Pulmonary artery endothelial cell (primary cell): ENCODE results near the gene AASDHPPT. TPM values are rescaled to one million over a fixed set of nuclear protein-coding genes. Genes with fewer than 3 reads are reported as not detected.

Experiments used
- DNase-seq: peaks from one replicate; pipeline ENCODE4 v3.0.0-alpha.2; 2011; ENCODE audit warnings: low read depth, low spot score
- total RNA-seq: library from RNA; depleted of rRNA; stranded (reverse); fragments of >200 nt; gene quantifications from 2 replicates; pipeline ENCODE4 v1.2.3, GENCODE V29; 2014

AASDHPPT gene
- total RNA-seq, 1 donor from 2014 or later = 50.2 TPM

DNA sequence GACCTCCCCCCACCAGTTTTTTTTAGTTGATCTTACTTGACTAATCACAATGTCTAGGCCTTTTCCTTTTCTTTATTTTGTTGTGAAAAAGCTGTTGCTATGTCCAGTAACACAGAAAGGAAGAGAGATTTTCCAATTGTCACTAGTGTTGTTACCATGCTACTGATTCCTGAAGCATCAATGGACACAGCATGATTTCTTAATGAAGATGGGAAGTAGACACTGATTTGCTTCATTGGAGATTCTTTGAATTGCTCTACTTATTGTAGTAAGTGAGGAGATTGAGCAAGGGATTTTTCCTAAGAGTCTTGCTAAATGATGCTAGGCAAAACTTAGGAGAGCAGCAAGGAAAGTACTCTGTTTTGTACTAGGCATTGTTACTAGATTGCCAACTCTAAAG lies 4.6 kb downstream of the AASDHPPT start:
- DNase-seq = no peak

DNA sequence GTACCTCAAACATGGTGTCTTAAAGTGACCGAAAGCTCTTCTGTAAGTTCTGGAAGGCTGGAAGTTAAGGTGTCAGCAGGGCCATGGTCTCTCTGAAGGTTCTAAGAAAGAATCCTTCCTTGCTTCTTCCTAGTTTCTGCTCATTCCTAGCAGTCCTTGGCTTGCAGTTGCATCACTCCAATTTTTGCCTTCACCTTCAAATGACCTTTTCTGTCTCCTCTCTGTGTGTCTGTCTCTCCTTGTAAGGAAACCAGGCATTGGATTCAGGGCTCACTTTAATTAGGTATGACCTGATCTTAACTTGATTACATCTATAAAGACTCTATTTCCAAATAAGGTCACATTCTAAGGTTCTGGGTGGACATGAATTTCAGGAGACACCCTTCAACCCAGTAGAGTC lies 8.7 kb downstream of the AASDHPPT start:
- DNase-seq = no peak

DNA sequence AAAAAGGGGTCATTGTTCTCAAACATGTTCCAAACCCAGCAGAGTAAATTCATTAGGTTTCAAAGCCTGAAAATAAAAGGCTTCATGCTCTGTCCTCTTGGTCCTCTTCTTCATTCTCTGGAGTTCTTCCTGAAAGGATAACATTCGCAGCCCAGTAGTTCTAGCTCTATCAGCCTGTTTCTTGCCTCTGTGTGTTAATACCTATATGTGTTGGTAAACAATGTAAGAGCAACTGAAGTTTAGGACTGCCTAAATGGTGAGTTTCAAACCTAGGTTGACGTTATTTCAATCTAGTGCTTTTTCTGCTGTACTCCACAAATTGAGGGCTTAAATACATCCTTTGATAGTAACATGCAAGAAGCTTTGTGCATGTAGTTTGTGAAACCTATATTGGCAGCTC lies 9.4 kb downstream of the AASDHPPT start:
- no peak for DNase-seq

DNA sequence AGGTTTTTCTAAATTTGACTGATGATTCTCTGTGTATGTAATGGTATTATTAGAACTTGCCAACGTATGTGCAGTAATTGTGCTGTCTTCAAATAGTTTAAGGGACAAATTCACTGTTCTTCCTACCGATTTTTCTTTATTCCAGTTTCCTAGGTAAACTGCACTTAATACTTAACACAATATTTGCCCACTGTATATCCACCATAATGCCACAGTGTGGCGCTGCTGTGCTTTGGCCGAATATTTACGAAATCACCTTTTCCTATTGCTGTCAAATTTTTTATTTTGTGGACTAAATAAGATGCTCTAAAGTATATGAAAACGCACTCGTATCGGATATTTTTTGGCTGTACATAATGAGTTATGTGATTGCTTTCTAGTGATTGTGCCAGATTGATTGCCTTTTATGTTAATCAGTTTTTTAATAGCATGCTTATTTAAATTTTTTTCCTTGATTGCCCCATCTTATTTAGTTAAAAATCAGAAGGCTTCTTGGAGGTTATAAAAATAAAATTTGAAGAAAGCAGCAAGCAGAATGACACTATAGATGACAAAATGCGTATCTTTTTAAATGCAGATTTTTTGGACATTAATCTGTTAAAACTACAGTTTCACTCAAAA lies 10.5 kb downstream of the AASDHPPT start:
- no peak for DNase-seq

DNA sequence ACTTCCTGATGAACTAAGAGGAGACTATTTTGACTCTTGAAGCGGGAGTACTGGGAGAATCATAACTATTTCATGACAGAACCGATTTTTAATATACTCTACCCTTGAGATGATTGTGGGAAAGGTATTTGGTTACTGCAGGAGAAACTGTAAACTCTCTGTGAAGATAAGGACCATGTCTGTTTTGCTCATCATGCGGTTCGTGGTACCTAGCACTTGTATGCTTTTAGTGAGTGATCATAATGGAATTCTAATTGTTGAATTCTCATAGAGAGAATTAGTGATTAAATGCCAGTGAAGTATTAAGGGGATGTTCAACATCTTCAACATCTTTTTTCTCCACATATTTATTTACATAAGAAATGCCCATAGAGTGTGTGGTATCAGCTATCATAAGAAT lies 11.4 kb downstream of the AASDHPPT start:
- DNase-seq = no peak

DNA sequence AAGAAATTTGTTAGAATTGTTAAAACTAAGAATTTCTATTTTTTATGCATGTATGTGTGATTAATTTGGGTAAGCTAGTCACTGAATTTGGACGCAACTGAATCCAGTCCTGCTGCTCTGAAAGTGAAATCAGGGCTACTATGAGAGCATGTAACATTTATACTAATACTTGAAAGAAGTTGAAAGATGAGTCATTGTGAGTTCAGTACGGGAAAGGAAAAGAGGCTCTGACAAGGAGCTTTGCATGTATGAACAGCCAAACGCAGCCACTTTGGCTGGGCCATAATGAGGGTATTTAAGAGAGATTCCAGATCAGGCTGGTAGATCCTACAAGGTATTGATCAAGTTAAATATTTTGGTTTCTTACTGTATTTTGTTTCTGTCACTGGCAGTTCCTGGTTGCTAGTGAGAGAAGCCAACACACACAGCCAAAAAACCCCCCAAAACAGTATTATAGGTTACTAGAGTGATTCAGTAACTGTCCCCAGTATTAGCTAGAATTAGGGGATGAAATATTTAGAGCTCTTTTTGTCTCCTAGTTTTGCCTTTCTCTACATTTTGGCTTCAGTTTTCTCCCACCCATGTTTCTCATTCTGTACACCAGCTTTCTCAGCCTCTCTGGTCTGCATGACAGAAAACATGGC lies 14.1 kb downstream of the AASDHPPT start:
- DNase-seq = peak; percentile 44

DNA sequence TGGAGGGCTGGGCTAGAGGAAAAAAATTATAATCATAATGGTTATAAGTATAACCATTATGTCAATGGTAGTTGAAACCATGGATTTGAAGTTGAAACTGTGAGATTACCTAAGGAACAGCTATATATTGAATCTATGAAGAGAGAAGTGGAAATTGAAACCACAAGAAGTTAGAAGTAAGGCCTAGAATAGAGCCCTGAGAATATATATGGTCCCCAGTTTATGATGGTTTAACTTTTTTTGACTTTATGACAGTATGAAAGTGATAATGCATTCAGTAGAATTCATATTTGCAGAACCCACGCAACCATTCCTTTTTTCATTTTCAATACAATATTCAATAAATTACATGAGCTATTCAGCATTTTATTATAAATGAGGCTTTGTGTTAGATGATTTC lies 15.0 kb downstream of the AASDHPPT start:
- DNase-seq = no peak

DNA sequence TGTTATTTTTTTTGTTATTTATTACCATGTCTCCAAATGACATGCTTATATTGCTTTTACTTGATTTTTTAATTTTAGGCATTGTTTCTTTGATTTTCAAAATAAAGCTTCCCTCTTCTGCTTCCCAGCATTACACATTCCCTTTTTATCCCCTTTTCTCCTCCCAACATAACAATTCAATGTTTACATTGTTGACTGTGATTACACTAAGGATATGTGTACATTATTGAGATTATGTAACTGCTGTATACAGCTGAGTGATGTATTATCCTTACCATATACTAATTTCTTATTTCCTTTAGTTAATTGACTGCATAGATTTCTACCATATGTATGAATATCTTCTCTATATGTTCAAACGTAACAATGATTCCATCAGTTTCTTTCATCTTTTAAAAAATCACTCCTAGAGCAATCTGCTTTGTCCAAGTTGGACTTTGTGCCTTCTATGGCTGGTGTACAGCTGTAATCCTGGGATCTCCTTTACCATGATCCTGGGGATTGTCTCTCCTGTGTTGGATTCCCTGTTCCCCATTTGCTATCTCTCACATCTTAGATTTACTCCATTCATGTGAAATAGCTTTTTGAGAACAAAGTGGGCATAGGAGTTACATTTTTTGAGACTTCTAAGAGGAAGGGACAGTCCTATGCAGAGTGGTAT lies 21.6 kb downstream of the AASDHPPT start:
- DNase-seq = no peak

DNA sequence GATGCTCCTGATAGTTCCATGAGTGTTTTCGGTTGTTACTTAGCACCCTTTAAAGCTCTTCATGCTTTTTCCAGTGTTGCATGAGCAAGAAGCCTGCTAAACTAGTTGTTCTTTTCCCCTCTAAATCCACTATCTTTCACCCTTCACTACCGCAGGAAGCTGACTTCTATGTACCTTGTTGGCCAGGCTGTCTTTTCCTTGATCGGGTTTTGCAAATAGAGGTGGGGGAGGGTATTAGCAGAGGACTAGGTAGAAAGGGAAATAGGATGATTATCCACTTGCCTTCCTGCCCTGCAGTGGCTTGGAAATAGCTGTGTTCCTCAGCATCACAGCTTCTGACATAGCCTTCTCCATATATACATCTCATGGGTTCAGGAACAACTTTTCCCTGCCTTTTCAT lies 23.9 kb downstream of the AASDHPPT start:
- no peak for DNase-seq

DNA sequence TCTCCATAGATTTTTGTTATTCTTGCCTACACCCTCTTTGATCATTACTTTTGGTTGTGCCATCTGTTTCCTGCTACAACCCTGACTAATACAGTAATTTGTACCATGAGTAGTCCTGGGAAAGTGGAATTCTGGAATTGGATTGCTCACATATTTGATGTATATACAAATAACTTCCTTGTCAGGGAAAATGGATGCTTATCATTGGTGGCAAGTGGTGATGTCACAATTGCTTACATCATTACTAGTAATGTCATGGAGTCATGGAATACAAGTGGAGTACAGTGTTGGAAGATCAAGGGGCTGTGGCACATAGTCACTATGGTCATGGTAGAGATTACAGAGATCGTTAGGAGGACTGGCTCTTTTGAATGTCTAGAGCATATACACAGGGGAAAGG lies 24.4 kb downstream of the AASDHPPT start:
- no peak for DNase-seq

DNA sequence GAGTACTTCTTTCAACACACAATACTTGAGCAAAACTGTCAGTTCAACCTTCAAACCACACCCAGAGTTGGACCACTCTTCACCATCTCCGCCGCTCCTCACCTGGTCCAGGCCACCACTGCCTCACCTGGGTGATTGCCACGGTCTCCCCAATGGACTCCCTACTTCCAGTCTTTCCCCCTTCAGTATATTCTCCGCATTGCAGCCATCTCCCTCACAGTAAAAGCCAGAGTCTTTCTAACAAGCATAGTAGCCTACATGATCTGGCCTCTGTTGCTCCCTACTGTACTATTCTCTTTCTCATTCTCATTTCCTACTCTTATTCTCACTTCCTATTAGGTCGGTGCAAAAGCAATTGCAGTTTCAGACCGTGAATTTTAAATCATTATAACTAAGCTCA lies 28.5 kb downstream of the AASDHPPT start:
- no peak for DNase-seq

DNA sequence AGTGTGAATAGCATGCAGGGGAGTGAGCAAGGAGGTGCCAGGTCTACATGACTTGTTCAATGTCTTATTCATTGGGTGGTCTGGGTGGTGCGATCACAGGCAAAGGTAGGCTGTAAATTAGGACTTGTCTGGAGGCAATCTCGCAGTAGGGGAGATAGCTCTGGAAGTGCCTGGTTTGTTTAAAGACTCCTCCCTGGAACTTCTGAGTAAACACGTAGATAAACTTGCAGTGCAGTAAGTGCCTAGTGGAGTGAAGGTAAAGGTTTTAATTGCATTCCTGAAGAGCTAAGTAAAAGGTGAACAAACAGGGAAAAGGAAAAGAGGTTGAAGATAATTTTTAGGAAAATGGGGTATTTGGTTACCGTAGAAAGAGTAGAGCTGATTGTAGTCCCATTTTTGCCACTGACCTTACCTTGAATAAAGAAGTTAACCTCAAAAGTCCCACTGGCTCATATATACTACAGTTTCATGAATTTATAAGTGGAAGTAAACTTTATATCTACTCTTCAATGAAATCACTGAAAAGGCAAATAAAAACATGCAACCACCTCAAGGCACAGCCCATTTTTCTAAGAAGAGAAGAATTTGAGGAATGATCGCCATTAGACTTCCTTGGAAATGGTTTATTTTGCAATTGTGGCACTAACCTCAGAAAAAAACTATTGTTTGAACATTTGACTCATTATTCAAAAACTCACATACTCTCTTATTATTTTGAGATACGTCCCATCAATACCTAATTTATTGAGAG lies 44.3 kb downstream of the AASDHPPT start:
- no peak for DNase-seq

DNA sequence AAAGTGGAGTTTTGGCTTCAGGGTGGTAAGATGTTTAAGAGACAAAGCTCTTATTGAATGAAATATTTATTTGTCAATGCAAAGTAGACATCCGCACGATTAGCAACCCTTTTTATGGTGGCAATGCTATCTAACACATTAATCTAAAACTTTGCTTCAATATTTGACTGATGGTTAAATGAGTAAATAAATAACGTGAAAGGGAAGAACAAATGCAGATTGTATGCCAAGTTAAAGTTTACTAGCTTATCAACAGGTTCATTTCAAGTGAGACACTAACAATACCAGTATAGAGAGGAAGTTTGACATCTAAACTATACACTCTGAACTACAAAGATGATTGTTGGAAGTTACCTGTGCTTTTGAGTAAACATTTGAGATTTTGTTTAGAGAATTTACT lies 50.1 kb downstream of the AASDHPPT start:
- DNase-seq = no peak

DNA sequence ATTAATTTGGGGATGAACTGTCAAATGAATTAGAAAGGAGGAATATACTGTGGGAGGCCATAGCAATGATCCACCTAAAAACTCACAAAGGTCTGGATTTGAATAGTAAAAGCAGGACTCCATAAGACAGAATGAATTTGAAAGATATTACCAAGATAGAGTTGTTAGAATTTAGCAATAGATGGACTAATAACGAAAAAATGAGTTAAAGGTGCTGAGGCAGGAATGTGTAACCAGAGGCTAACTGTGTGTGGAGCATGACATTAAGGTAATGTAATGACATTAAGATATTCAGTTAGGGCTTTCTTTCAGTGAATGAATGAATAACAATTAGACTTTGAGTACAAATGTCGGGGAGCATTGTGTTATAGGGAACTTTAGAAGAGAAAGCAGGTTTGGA lies 51.3 kb downstream of the AASDHPPT start:
- DNase-seq = no peak

DNA sequence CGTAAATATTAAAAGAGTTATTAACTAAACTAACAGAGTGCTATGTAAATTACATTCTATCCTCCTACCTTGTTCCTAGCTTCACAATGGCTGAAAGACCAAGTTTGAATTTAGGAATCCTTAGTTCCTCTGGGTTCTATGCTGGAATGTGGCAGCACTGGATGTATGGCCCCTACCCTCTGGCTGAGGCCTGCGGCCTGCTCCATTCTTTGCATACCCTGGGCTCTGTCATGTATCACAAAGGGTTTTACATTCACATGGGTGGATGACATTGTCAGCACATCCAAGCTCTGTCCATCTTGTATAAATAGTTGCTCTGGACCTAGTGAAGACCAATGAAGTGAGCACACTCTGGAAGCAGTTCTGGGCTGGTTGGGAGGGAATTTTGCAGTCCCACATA lies 54.5 kb downstream of the AASDHPPT start:
- DNase-seq = no peak

DNA sequence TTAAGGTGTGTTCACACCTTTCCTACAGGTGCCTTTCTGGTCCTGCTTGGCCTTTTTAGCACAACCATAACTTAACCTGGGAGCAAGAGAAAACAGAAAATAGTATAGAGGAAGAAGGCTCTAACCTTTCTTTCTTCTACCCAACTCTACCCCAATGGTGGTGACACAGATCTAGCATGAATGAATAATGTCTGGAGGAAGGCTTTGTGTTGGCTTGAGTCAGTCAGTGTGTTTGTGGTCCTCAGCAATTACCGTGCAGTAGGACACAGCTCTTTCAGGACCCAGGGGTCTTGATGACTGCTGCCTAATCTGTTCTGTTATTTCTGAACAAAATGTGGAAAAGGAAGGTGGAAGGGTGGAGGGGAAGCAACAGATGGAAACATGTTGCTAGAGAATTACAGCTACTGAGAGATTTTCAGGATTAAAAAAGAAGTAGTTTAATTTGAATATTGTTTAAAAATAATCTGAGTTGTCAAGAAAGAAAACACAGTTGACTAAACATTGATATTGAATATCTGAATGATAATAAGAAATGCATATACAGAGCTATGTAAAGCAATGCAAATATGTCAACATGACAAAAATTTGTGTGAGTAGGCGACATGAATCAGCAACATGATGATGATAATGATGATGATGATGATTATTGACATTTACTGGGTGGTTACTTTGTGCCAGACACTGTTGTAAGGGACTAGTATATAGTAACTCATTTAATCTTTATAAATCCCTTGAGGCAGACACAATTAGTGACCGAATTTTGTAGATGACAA lies 55.3 kb downstream of the AASDHPPT start:
- no peak for DNase-seq

DNA sequence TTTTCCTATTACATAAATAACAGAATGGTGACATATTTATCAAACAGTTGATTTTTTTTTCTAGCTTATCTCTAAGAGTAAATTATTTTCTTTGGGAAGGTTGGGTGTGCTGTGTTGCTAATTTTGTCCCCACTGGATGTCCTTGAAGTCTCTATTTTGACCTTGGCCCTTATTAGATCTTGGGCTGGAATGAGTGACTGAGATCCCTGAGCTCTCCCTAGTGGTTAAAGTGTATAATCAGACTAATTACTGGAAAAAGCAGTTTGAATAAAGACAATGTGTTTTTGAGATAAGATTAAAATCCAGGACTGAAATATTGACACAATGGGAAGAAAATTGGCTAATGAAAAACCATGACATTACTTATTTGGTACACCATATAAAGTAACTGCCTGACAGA lies 56.1 kb downstream of the AASDHPPT start:
- no peak for DNase-seq

DNA sequence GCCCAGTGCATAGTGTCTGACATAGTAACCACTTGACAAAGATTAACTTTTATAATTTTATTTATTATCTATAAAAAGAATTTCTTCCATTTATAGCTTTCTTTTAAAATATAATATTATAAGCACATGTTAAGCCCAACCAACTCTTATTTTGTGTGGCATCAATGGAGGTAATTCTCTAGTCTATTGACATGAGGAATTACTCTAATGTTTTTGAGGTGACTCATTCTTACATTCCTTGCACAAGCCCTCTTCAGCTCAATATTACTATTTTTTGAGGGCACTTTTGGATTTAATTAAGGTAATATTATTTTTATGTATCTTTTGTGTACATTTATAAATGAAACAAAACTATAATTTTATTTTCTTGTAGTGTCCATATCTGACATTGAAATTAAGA lies 59.6 kb downstream of the AASDHPPT start:
- no peak for DNase-seq

DNA sequence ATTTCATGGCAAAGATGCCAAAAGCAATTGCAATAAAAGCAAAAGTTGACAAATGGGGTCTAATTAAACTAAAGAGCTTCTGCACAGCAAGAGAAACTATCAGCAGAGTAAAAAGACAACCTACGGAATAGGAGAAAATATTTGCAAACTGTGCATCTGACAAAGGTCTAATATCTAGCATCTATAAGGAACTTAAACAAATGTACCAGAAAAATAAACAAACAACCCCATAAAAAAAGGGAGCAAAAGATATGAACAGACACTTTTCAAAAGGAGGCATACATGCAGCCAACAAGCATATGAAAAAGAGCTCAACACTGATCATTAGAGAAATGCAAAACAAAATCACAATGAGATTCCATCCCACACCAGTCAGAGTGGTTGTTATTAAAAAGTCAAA lies 60.3 kb downstream of the AASDHPPT start:
- DNase-seq = no peak
